Brain microvascular endothelial cell (primary cell): ENCODE measurements around the gene RALGAPA2.
"Not testable (repeated sequence)": the region's sequence is repeated elsewhere in the genome, so short reads cannot be mapped to it uniquely, and the experiment has no call there.

ENCODE experiments used
- DNase-seq: peaks from one replicate; pipeline ENCODE4 v3.0.0-alpha.2; 2020
- H3K27ac ChIP-seq: fragments of 250-450 bp; sonication (Bioruptor Pico); 2 replicates; pipeline ENCODE4 v1.5.1; 2020; ENCODE audit warnings: mild to moderate bottlenecking, moderate library complexity
- H3K27me3 ChIP-seq: fragments of 250-450 bp; sonication (Bioruptor Pico); replicated peaks from 2 replicates; pipeline ENCODE4 v1.5.1; 2020; ENCODE audit warnings: mild to moderate bottlenecking
- H3K36me3 ChIP-seq: fragments of 250-450 bp; sonication (Bioruptor Pico); replicated peaks from 2 replicates; pipeline ENCODE4 v1.5.1; 2020; ENCODE audit warnings: mild to moderate bottlenecking
- H3K4me3 ChIP-seq: 2 replicates; pipeline ENCODE4 v1.5.1; 2011; ENCODE audit warnings: low read depth, mild to moderate bottlenecking, control low read depth, low read length, moderate library complexity
- in situ Hi-C: cut with HindIII; loops from 2 replicates; pipeline ENCODE4 v1.10.0; 2017; ENCODE audit warnings: low sequenced_read_pairs, low pct_ligation_motif_present
- TF ChIP-seq, protein P1 (sequence below): IDR thresholded peaks from 2 replicates; pipeline ENCODE4 v1.5.1; 2011; ENCODE audit warnings: low read depth, mild to moderate bottlenecking, moderate library complexity, low read length, control low read depth, inconsistent platforms; ENCODE audit errors: missing control alignments

Gene RALGAPA2

DNA sequence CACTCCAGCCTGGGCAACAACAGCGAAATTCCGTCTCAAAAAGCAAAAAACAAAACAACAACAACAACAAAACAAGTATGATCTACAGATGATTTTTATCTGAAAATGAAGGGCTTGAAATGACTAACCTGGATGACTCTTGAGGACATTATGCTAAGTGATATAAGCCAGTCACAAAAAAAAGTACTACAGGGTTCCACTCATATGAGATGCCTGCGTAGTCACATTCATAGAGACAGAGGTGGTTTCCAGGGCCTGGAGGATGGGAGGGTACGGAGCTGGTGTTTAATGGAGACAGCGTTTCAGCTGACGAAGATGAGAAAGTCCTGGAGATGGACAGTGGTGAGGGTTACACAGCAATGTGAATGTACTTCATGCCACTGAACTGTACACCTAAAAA is 352.8 kb downstream of the RALGAPA2 start:
- Histone ChIP-seq H3K27ac (no peak overlapping the region), H3K27me3 (peaks cover 36% of the 10 kb centered on the region), H3K36me3 (no peaks in the 10 kb centered on the region), H3K4me3 (no peak overlapping the region)
- DNase-seq: no peak
- in situ Hi-C loops: no loop called here
- TF ChIP-seq, protein P1, sequence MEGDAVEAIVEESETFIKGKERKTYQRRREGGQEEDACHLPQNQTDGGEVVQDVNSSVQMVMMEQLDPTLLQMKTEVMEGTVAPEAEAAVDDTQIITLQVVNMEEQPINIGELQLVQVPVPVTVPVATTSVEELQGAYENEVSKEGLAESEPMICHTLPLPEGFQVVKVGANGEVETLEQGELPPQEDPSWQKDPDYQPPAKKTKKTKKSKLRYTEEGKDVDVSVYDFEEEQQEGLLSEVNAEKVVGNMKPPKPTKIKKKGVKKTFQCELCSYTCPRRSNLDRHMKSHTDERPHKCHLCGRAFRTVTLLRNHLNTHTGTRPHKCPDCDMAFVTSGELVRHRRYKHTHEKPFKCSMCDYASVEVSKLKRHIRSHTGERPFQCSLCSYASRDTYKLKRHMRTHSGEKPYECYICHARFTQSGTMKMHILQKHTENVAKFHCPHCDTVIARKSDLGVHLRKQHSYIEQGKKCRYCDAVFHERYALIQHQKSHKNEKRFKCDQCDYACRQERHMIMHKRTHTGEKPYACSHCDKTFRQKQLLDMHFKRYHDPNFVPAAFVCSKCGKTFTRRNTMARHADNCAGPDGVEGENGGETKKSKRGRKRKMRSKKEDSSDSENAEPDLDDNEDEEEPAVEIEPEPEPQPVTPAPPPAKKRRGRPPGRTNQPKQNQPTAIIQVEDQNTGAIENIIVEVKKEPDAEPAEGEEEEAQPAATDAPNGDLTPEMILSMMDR: no peak

DNA sequence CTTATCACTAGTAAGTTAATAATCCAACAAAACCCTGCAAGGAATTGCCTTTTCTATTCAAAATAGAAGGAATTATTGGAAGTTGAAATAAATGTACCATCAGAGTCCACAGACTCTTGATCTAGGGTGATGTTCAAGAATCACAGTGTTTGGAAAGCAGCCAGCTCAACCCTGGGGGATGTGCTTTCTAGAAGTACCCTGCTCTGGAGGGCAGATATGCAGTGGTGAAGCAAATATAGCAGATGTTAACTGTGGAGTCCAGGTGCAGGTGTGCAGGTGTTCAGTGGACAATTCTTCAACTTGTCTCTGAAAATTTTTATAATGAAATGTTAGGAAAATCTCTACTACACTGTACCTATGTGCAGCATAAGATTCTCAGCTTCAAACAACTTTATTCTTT is 353.6 kb downstream of the RALGAPA2 start:
- H3K27me3 ChIP-seq: peaks cover 28% of the 10 kb centered on the region
- no peaks in the 10 kb centered on the region for H3K36me3 ChIP-seq
- H3K27ac ChIP-seq: no peak overlapping the region
- H3K4me3 ChIP-seq: no peak overlapping the region
- in situ Hi-C loops: no loop called here
- no peak for DNase-seq
- TF ChIP-seq, protein P1: no peak

DNA sequence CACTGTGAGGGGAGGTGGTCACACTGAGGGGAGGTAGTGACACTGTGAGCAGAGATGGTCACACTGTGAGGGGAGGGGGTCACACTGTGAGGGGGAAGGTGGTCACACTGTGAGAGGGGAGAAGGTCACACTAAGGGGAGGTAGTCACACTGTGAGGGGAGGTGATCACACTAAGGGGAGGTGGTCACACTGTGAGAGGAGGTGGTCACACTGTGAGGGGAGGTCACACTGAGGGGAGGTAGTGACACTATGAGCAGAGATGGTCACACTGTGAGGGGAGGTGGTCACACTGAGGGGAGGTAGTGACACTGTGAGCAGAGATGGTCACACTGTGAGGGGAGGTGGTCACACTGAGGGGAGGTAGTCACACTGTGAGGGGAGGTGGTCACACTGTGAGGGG is 356.9 kb downstream of the RALGAPA2 start:
- DNase-seq, H3K27ac ChIP-seq, H3K4me3 ChIP-seq, in situ Hi-C loops, H3K36me3 ChIP-seq, H3K27me3 ChIP-seq: not testable (repeated sequence)

DNA sequence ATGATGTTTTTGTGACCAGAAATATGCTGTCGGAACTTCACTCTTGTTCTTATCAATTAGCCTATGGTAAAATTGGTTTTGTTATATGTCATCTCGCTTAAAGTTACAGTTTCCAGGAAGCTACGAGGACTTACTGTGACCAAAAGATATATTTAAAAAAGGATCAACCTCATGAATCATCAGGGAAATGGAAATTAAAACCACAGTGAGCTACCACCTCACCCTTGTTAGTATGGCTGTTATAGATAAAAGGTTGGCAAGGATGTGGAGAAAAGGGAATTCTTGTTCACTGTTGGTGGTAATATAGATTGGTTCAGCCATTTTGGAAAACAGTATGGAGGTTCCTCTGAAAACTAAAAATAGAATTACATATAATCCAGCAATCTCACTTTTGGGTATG is 358.9 kb downstream of the RALGAPA2 start:
- no peak for DNase-seq
- no peak overlapping the region for H3K27ac ChIP-seq
- TF ChIP-seq, protein P1: no peak
- no peak overlapping the region for H3K4me3 ChIP-seq
- H3K36me3 ChIP-seq: no peaks in the 10 kb centered on the region
- no peaks in the 10 kb centered on the region for H3K27me3 ChIP-seq
- in situ Hi-C loops: no loop called here

DNA sequence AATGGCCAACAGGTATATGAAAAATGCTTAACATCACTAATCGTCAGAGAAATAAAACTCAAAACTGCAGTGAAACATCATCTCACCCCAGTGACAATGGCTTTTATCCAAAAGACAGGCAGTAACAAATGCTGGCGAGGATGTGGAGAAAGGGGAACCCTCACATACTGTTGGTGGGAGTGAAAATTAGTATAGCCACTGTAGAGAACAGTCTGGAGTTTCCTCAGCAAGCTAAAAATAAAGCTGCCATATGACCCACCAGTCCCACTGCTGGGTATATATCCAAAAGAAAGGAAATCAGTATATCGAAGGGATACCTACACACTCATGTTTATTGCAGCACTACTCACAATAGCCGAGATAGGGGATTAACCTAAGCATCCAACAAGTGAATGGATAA is 368.0 kb downstream of the RALGAPA2 start:
- Histone ChIP-seq H3K36me3 (no peaks in the 10 kb centered on the region), H3K4me3 (no peak overlapping the region), H3K27ac (no peak overlapping the region), H3K27me3 (no peaks in the 10 kb centered on the region)
- TF ChIP-seq, protein P1: no peak
- no peak for DNase-seq
- in situ Hi-C loops: no loop called here

DNA sequence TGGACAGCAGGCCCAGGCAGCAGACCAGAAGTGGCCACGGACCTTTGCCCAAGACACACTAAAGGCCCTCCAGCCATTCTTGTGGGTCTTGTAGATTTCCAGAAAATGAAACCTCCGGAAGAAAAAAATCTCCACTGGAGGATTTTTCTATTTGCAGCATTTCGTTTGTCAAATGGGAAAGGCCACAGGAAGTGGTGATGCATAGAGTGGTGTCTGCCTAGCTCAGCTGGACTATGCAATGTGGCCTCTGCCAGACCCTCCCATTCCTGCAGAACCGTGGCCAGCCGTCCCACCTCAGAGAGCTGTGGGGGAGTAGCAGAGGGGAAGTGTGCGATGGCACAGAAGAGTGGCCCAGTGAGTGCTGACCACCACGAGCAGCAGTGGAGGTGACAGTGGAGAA is 368.5 kb downstream of the RALGAPA2 start:
- in situ Hi-C loops: no loop called here
- Histone ChIP-seq H3K27ac (no peak overlapping the region), H3K4me3 (no peak overlapping the region), H3K36me3 (no peaks in the 10 kb centered on the region), H3K27me3 (no peaks in the 10 kb centered on the region)
- no peak for DNase-seq
- TF ChIP-seq, protein P1: no peak
